H1 (cell line): ENCODE data around the gene TRABD2A. TPM values are rescaled to one million over a fixed set of nuclear protein-coding genes. Genes with fewer than 3 reads are reported as not detected.

Source experiments
- CTCF ChIA-PET: fragments of 300-600 bp; sonication (Branson Sonifier 250); formaldehyde crosslinking; loops from one replicate; lab custom pipeline; 2021; ENCODE audit not compliant: partially characterized antibody; lab: Charles Lee
- POLR2A ChIA-PET: fragments of 300-600 bp; sonication (Branson Sonifier 250); formaldehyde crosslinking; loops from one replicate; lab custom pipeline; 2021; ENCODE audit warnings: inconsistent platforms; ENCODE audit not compliant: partially characterized antibody; lab: Charles Lee
- DNase-seq, 2 experiments: peaks; one replicate each; pipeline versions ENCODE4 v3.0.0 to v3.0.0-alpha.2; 2010 to 2022; ENCODE audit warnings: low spot score in 2 of 2, low read depth in 1 of 2, mixed read lengths in 1 of 2
- FAIRE-seq: peaks from 2 replicates; lab custom pipeline; 2011; peaks lifted over from hg19 to GRCh38; lab: Jason Lieb, UNC
- H2AFZ ChIP-seq: 2 replicates; pipeline ENCODE4 v1.8.1; 2012; ENCODE audit warnings: low read length, inconsistent platforms
- H2AK5ac ChIP-seq: 2 replicates; pipeline ENCODE4 v1.6.1; 2013; ENCODE audit warnings: low read depth, low read length
- H2BK120ac ChIP-seq: replicated peaks from 2 replicates; pipeline ENCODE3; 2013; ENCODE audit warnings: low read depth, low read length, inconsistent platforms
- H2BK12ac ChIP-seq: 2 replicates; pipeline ENCODE4 v1.6.1; 2013; ENCODE audit warnings: low read depth, low read length
- H2BK15ac ChIP-seq: 2 replicates; pipeline ENCODE4 v1.6.1; 2013; ENCODE audit warnings: low read length
- H2BK20ac ChIP-seq: 2 replicates; pipeline ENCODE4 v1.6.1; 2013; ENCODE audit warnings: low read length
- H2BK5ac ChIP-seq: 2 replicates; pipeline ENCODE4 v1.6.1; 2013; ENCODE audit warnings: low read depth, low read length
- H3K14ac ChIP-seq: 2 replicates; pipeline ENCODE4 v1.6.1; 2013; ENCODE audit warnings: inconsistent platforms; ENCODE audit not compliant: insufficient read length
- H3K18ac ChIP-seq: 2 replicates; pipeline ENCODE4 v1.6.1; 2013; ENCODE audit warnings: low read length; ENCODE audit errors: extremely low read depth
- H3K23ac ChIP-seq: 2 replicates; pipeline ENCODE4 v1.6.1; 2013; ENCODE audit warnings: inconsistent platforms; ENCODE audit not compliant: insufficient read length
- H3K23me2 ChIP-seq: 2 replicates; pipeline ENCODE4 v1.6.1; 2013; ENCODE audit warnings: low read depth, low read length
- H3K27ac ChIP-seq: 2 replicates; pipeline ENCODE4 v1.6.1; 2011; ENCODE audit warnings: low read depth, low read length, inconsistent platforms
- H3K27me3 ChIP-seq, 4 experiments: replicated peaks in 1 of 4; 1 replicate in 1 of 4; 2 replicates in 3 of 4; pipeline versions ENCODE4 v1.6.1 to v1.8.1; 2011 to 2013; ENCODE audit warnings: low read length in 3 of 4, mild to moderate bottlenecking in 3 of 4, inconsistent platforms in 2 of 4, mixed read lengths in 2 of 4, moderate library complexity in 1 of 4; ENCODE audit not compliant: control insufficient read depth in 3 of 4, insufficient read depth in 3 of 4; ENCODE audit errors: extremely low read depth in 1 of 4
- H3K36me3 ChIP-seq, 4 experiments: 2 replicates each; pipeline versions ENCODE4 v1.6.1 to v1.8.1; 2011 to 2013; ENCODE audit warnings: mild to moderate bottlenecking in 4 of 4, low read length in 3 of 4, moderate library complexity in 2 of 4, control low read depth in 1 of 4, inconsistent platforms in 1 of 4; ENCODE audit not compliant: insufficient read depth in 4 of 4, control insufficient read depth in 2 of 4
- H3K4ac ChIP-seq: replicated peaks from 2 replicates; pipeline ENCODE3; 2013; ENCODE audit warnings: low read length, low read depth, mixed read lengths, inconsistent platforms; ENCODE audit not compliant: insufficient read length
- H3K4me1 ChIP-seq, 4 experiments: replicated peaks in 1 of 4; 1 replicate in 1 of 4; 2 replicates in 3 of 4; pipeline versions ENCODE4 v1.6.1 to v1.8.1; 2011 to 2013; ENCODE audit warnings: low read length in 3 of 4, inconsistent platforms in 2 of 4, mixed read lengths in 1 of 4; ENCODE audit not compliant: insufficient read depth in 4 of 4, control insufficient read depth in 3 of 4
- H3K4me2 ChIP-seq, 2 experiments: 2 replicates each; pipeline versions ENCODE4 v1.6.1 to v1.8.1; 2011 to 2013; ENCODE audit warnings: low read depth in 2 of 2, low read length in 2 of 2, control low read depth in 1 of 2, inconsistent platforms in 1 of 2, mild to moderate bottlenecking in 1 of 2; ENCODE audit not compliant: insufficient read depth in 1 of 2
- H3K4me3 ChIP-seq, 4 experiments: fragments of 200-600, 300-600 bp in 1 of 4; sonication (generic), shearing (Covaris generic), sonication (Bioruptor Twin) in 1 of 4; 2 replicates each; pipeline versions ENCODE4 v1.5.1 to v1.8.1; 2011 to 2016; ENCODE audit warnings: low read length in 4 of 4, low read depth in 3 of 4, control low read depth in 2 of 4, inconsistent platforms in 2 of 4, mild to moderate bottlenecking in 2 of 4, mixed read lengths in 1 of 4, moderate library complexity in 1 of 4; ENCODE audit not compliant: insufficient read depth in 2 of 4; ENCODE audit errors: extremely low read depth in 1 of 4
- H3K56ac ChIP-seq: replicated peaks from 2 replicates; pipeline ENCODE3; 2013; ENCODE audit warnings: low read depth, mild to moderate bottlenecking, mixed read lengths, low read length, inconsistent platforms; ENCODE audit not compliant: insufficient read length
- H3K79me1 ChIP-seq: 2 replicates; pipeline ENCODE4 v1.6.1; 2013; ENCODE audit warnings: low read depth, low read length, control low read depth
- H3K79me2 ChIP-seq, 2 experiments: 2 replicates each; pipeline versions ENCODE4 v1.6.1 to v1.8.1; 2012 to 2013; ENCODE audit warnings: low read length in 2 of 2, mild to moderate bottlenecking in 2 of 2, inconsistent platforms in 1 of 2; ENCODE audit not compliant: insufficient read depth in 2 of 2, control insufficient read depth in 1 of 2
- H3K9ac ChIP-seq, 4 experiments: replicated peaks in 1 of 4; 1 replicate in 1 of 4; 2 replicates in 3 of 4; pipeline versions ENCODE4 v1.6.1 to v1.8.1; 2011 to 2013; ENCODE audit warnings: low read depth in 3 of 4, low read length in 3 of 4, control low read depth in 2 of 4, mild to moderate bottlenecking in 2 of 4, moderate library complexity in 2 of 4, inconsistent platforms in 1 of 4; ENCODE audit errors: extremely low read depth in 1 of 4
- H3K9me3 ChIP-seq, 2 experiments: 2 replicates each; pipeline versions ENCODE4 v1.6.1 to v1.8.1; 2012 to 2013; ENCODE audit warnings: mild to moderate bottlenecking in 2 of 2, moderate library complexity in 2 of 2, control low read depth in 1 of 2, inconsistent platforms in 1 of 2, low read depth in 1 of 2, low read length in 1 of 2, mixed read lengths in 1 of 2; ENCODE audit not compliant: insufficient read depth in 2 of 2
- H4K20me1 ChIP-seq, 2 experiments: replicated peaks in 1 of 2; 2 replicates each; pipeline versions ENCODE3 to v1.8.1; 2011 to 2013; ENCODE audit warnings: inconsistent platforms in 2 of 2, low read length in 2 of 2, mild to moderate bottlenecking in 1 of 2; ENCODE audit not compliant: insufficient read depth in 2 of 2, control insufficient read depth in 1 of 2
- H4K5ac ChIP-seq: 2 replicates; pipeline ENCODE4 v1.6.1; 2013; ENCODE audit warnings: low read length, low read depth, mixed read lengths, inconsistent platforms; ENCODE audit not compliant: insufficient read length
- H4K8ac ChIP-seq: 2 replicates; pipeline ENCODE4 v1.8.0; 2013; ENCODE audit warnings: mild to moderate bottlenecking, moderate library complexity, low read length, inconsistent platforms; ENCODE audit not compliant: insufficient read depth; ENCODE audit errors: extremely low read depth
- H4K91ac ChIP-seq: replicated peaks from 2 replicates; pipeline ENCODE3; 2013; ENCODE audit warnings: low read length, mixed read lengths, inconsistent platforms; ENCODE audit not compliant: insufficient read length
- BACH1 ChIP-seq: IDR thresholded peaks from 2 replicates; pipeline ENCODE4 v1.6.1; 2012; ENCODE audit warnings: low read length, improper control_type of control experiment
- BCL11A ChIP-seq, 2 experiments: IDR thresholded peaks; one replicate each; pipeline ENCODE4 v1.6.1; 2011; ENCODE audit warnings: low read depth in 2 of 2, low read length in 2 of 2, mild to moderate bottlenecking in 2 of 2
- BRCA1 ChIP-seq: IDR thresholded peaks from 2 replicates; pipeline ENCODE4 v1.6.1; 2012; ENCODE audit warnings: low read depth, low read length, improper control_type of control experiment
- CBX8 ChIP-seq: fragments of 300-800, 300-1000 bp; sonication (generic); IDR thresholded peaks from 2 replicates; pipeline ENCODE4 v1.7.1; 2016; ENCODE audit warnings: low read depth, low read length, borderline replicate concordance
- CEBPB ChIP-seq: IDR thresholded peaks from 2 replicates; pipeline ENCODE4 v1.6.1; 2012; ENCODE audit warnings: low read depth, low read length
- GTF2F1 ChIP-seq: IDR thresholded peaks from 2 replicates; pipeline ENCODE4 v1.6.1; 2012; ENCODE audit warnings: low read depth, low read length, improper control_type of control experiment, borderline replicate concordance
- JUND ChIP-seq: IDR thresholded peaks from 2 replicates; pipeline ENCODE4 v1.6.1; 2011; ENCODE audit warnings: mild to moderate bottlenecking, improper control_type of control experiment, low read length
- KDM1A ChIP-seq: fragments of 200-600, 300-600 bp; sonication (generic); IDR thresholded peaks from 2 replicates; pipeline ENCODE4 v1.7.1; 2016; ENCODE audit warnings: mild to moderate bottlenecking, low read length, borderline replicate concordance
- NRF1 ChIP-seq: IDR thresholded peaks from 2 replicates; pipeline ENCODE4 v1.6.1; 2011; ENCODE audit warnings: mild to moderate bottlenecking, low read depth, low read length, improper control_type of control experiment
- POLR2AphosphoS5 ChIP-seq: IDR thresholded peaks from 2 replicates; pipeline ENCODE4 v1.6.1; 2011; ENCODE audit warnings: low read depth, low read length
- RBBP5 ChIP-seq: IDR thresholded peaks from 2 replicates; pipeline ENCODE4 v1.7.1; 2012; ENCODE audit warnings: low read depth, mild to moderate bottlenecking, inconsistent platforms, low read length, moderate library complexity, borderline replicate concordance
- RNF2 ChIP-seq: fragments of 200-900, 300-1000 bp; sonication (generic); IDR thresholded peaks from 2 replicates; pipeline ENCODE4 v1.7.1; 2016; ENCODE audit warnings: borderline replicate concordance, low read depth, mild to moderate bottlenecking, antibody characterized with exemption, low read length; ENCODE audit not compliant: poor library complexity, severe bottlenecking; ENCODE audit errors: missing control alignments
- SAP30 ChIP-seq: fragments of 300-600 bp; sonication (generic); IDR thresholded peaks from 2 replicates; pipeline ENCODE4 v1.7.1; 2012; ENCODE audit warnings: low read length, moderate library complexity, mild to moderate bottlenecking, inconsistent platforms; ENCODE audit not compliant: insufficient read depth, insufficient replicate concordance
- SRF ChIP-seq: IDR thresholded peaks from 2 replicates; pipeline ENCODE4 v1.6.1; 2011; ENCODE audit warnings: mild to moderate bottlenecking, low read depth, low read length, moderate library complexity
- TBP ChIP-seq: IDR thresholded peaks from 2 replicates; pipeline ENCODE4 v1.6.1; 2011; ENCODE audit warnings: low read depth, low read length, improper control_type of control experiment
- WGBS, 2 experiments: shearing (Covaris generic) in 1 of 2; methylation state at CpG; one replicate each; pipeline versions ENCODE4 v1.1.6 to v1.1.7; 2013 to 2015; ENCODE audit warnings: low lambda C conversion rate in 2 of 2, mixed read lengths in 2 of 2, inconsistent platforms in 1 of 2, low coverage in 1 of 2, missing lambda C conversion rate in 1 of 2; ENCODE audit not compliant: insufficient replicate concordance in 2 of 2, insufficient coverage in 1 of 2, insufficient read length in 1 of 2; ENCODE audit errors: extremely low coverage in 1 of 2, missing lambda C conversion rate in 1 of 2; 5-methylcytosine and 5-hydroxymethylcytosine counted together
- polyA plus RNA-seq, 7 experiments: library from polyadenylated mRNA; depleted of rRNA in 3 of 7; stranded (reverse) in 5 of 7; unstranded in 2 of 7; fragments of >200 nt in 5 of 7; fragments of 200-250 nt in 2 of 7; gene quantifications; 1 replicate in 5 of 7; 2 replicates in 1 of 7; 4 replicates in 1 of 7; pipeline versions ENCODE4 v1.2.1 to v1.2.3, GENCODE V29; 2011 to 2013; ENCODE audit warnings: missing spikeins in 2 of 7, mixed read lengths in 2 of 7
- total RNA-seq: library from RNA; stranded (reverse); fragmentation: NEBNext Ultra II Directional; extraction: Animal tissue kit (Norgen Biotek cat#: 25700); gene quantifications from 2 replicates; pipeline ENCODE4 v1.2.1, GENCODE V29; 2021

TRABD2A gene
- total and polyA plus RNA-seq, 2 of the 8 experiments (the other 6 are each of a cell fraction or from before 2014, with no cell fraction given): 17.3 to 18.6 TPM

GRCh38 chr2:84839851-84840250 lies 41.0 kb downstream of the TRABD2A start:
- FAIRE-seq: no peak
- no peak for TF ChIP-seq RNF2
- no peak for TF ChIP-seq SRF
- no peak for TF ChIP-seq TBP
- no peak for TF ChIP-seq JUND
- TF ChIP-seq BCL11A (IDR thresholded peaks at IDR 0.05; ENCODE audit: low read depth in 2 of 2, low read length in 2 of 2): no peak
- TF ChIP-seq BRCA1: no peak
- TF ChIP-seq NRF1: no peak
- no peak for TF ChIP-seq CEBPB
- no peak for TF ChIP-seq RBBP5
- no peak for TF ChIP-seq CBX8
- TF ChIP-seq BACH1: no peak
- no peak for TF ChIP-seq SAP30
- no peak for TF ChIP-seq GTF2F1
- TF ChIP-seq POLR2AphosphoS5: no peak
- no peak for TF ChIP-seq KDM1A

More at GRCh38 chr2:84839851-84840250, 41.0 kb downstream of the TRABD2A start:
- Histone ChIP-seq H4K91ac (no peak overlapping the region), H3K18ac (no peak overlapping the region), H3K4me3 (no peak overlapping the region), H3K4me1 (peaks cover 0 to 7% (median 0%) of the 10 kb centered on the region in 4 experiments; a peak in 1 of 7 replicates), H4K8ac (no peak overlapping the region), H4K20me1 (no peaks in the 10 kb centered on the region), H3K36me3 (no peaks in the 10 kb centered on the region; a peak in 2 of 8 replicates), H3K79me2 (no peaks in the 10 kb centered on the region), H2BK120ac (no peak overlapping the region), H3K27me3 (no peaks in the 10 kb centered on the region), H3K79me1 (0 out of 2 replicates have a peak, but pooled peaks cover 2% of the 10 kb centered on the region), H2BK15ac (no peak overlapping the region), H2BK12ac (no peak overlapping the region), H3K4ac (no peak overlapping the region), H3K14ac (no peak overlapping the region), H3K9ac (no peak overlapping the region), H3K9me3 (peaks cover 0 to 3% of the 10 kb centered on the region in 2 experiments; a peak in 1 of 4 replicates), H3K23ac (no peak overlapping the region), H3K27ac (no peak overlapping the region), H3K56ac (no peak overlapping the region), H2AK5ac (no peak overlapping the region), H2BK20ac (no peak overlapping the region), H4K5ac (no peak overlapping the region), H2BK5ac (no peak overlapping the region), H3K23me2 (no peaks in the 10 kb centered on the region), H3K4me2 (no peak overlapping the region), H2AFZ (no peak overlapping the region)
- WGBS, 2 experiments: 98% methylated on average over 4 of the region's 4 CpGs; no CpG with 5 or more reads in 1 of the 2 experiments
- POLR2A ChIA-PET: no interaction called here
- DNase-seq: no peak
- CTCF ChIA-PET: interaction anchor here (0.7 to 4.8 kb wide), 3 partner anchors 10 to 196 kb away, joined by 4 to 23 read pairs (median 21); no protein-coding TSS in a partner anchor
